ENCODE data around the gene OR6B1.

Gene OR6B1

GRCh38 chr7:143992670-143993069, 7.5 kb upstream of the OR6B1 start:
- Histone ChIP-seq H4K20me1 (ENCODE audit: insufficient read depth, low read length, poor library complexity, severe bottlenecking) (no peaks in the 10 kb centered on the region), H3F3A (ENCODE audit: low read depth) (no peaks in the 10 kb centered on the region), H3K79me2 (ENCODE audit: insufficient read depth, low read length) (no peaks in the 10 kb centered on the region), H3K4me1 (ENCODE audit: insufficient read depth, low read length, poor library complexity, severe bottlenecking) (no peaks in the 10 kb centered on the region), H3K4me3 (ENCODE audit: low read length, poor library complexity, severe bottlenecking) (no peak overlapping the region), H3K36me3 (ENCODE audit: insufficient read depth, low read length) (no peaks in the 10 kb centered on the region), H3K27me3 (ENCODE audit: insufficient read depth, low read length, poor library complexity, severe bottlenecking) (no peaks in the 10 kb centered on the region), H3K4me2 (ENCODE audit: low read depth, low read length, poor library complexity, severe bottlenecking) (no peak overlapping the region), H3K9ac (ENCODE audit: low read depth, low read length, poor library complexity, severe bottlenecking) (no peak overlapping the region), H3K9me2 (replicated peaks; ENCODE audit: low read depth, low read length) (no peaks in the 10 kb centered on the region), H3K9me3 (ENCODE audit: insufficient read depth, low read depth, low read length) (no peaks in the 10 kb centered on the region), H2AFZ (ENCODE audit: low read length) (no peak overlapping the region)
- no peak for TF ChIP-seq CTCF (conservative IDR thresholded peaks at IDR 0.05; ENCODE audit: low read length)

- no peak overlapping the region for H3K4me2 ChIP-seq (ENCODE audit: low read depth, low read length, poor library complexity, severe bottlenecking)
- no peaks in the 10 kb centered on the region for H3F3A ChIP-seq (ENCODE audit: low read depth)
- no peak overlapping the region for H3K9ac ChIP-seq (ENCODE audit: low read depth, low read length, poor library complexity, severe bottlenecking)
- no peaks in the 10 kb centered on the region for H3K27me3 ChIP-seq (ENCODE audit: insufficient read depth, low read length, poor library complexity, severe bottlenecking)
- H3K4me3 ChIP-seq (ENCODE audit: low read length, poor library complexity, severe bottlenecking), result no peak overlapping the region
- H3K9me2 ChIP-seq (replicated peaks; ENCODE audit: low read depth, low read length), result no peaks in the 10 kb centered on the region
- no peaks in the 10 kb centered on the region for H4K20me1 ChIP-seq (ENCODE audit: insufficient read depth, low read length, poor library complexity, severe bottlenecking)
- no peak overlapping the region for H2AFZ ChIP-seq (ENCODE audit: low read length)
- no peaks in the 10 kb centered on the region for H3K36me3 ChIP-seq (ENCODE audit: insufficient read depth, low read length)
- TF ChIP-seq EZH2phosphoT487 (IDR thresholded peaks at IDR 0.05; ENCODE audit: borderline replicate concordance) (no peak), CTCF (conservative IDR thresholded peaks at IDR 0.05; ENCODE audit: low read length) (no peak)
- H3K9me3 ChIP-seq (ENCODE audit: insufficient read depth, low read depth, low read length), result no peaks in the 10 kb centered on the region
- no peaks in the 10 kb centered on the region for H3K4me1 ChIP-seq (ENCODE audit: insufficient read depth, low read length, poor library complexity, severe bottlenecking)
- H3K79me2 ChIP-seq (ENCODE audit: insufficient read depth, low read length), result no peaks in the 10 kb centered on the region
Measured at GRCh38 chr7:143993924-143994323, 6.2 kb upstream of the OR6B1 start.

GRCh38 chr7:144001543-144001942, 1.4 kb downstream of the OR6B1 start:
- Histone ChIP-seq H3F3A (ENCODE audit: low read depth) (no peaks in the 10 kb centered on the region), H3K36me3 (ENCODE audit: insufficient read depth, low read length) (no peaks in the 10 kb centered on the region), H2AFZ (ENCODE audit: low read length) (no peak overlapping the region), H3K27me3 (ENCODE audit: insufficient read depth, low read length, poor library complexity, severe bottlenecking) (no peaks in the 10 kb centered on the region), H4K20me1 (ENCODE audit: insufficient read depth, low read length, poor library complexity, severe bottlenecking) (no peaks in the 10 kb centered on the region), H3K4me3 (ENCODE audit: low read length, poor library complexity, severe bottlenecking) (no peak overlapping the region), H3K4me1 (ENCODE audit: insufficient read depth, low read length, poor library complexity, severe bottlenecking) (no peaks in the 10 kb centered on the region), H3K79me2 (ENCODE audit: insufficient read depth, low read length) (no peaks in the 10 kb centered on the region), H3K9me3 (ENCODE audit: insufficient read depth, low read depth, low read length) (no peaks in the 10 kb centered on the region), H3K9me2 (replicated peaks; ENCODE audit: low read depth, low read length) (no peaks in the 10 kb centered on the region), H3K9ac (ENCODE audit: low read depth, low read length, poor library complexity, severe bottlenecking) (no peak overlapping the region), H3K4me2 (ENCODE audit: low read depth, low read length, poor library complexity, severe bottlenecking) (no peak overlapping the region)
- no peak for TF ChIP-seq CTCF (conservative IDR thresholded peaks at IDR 0.05; ENCODE audit: low read length)
- no peak for TF ChIP-seq EZH2phosphoT487 (IDR thresholded peaks at IDR 0.05; ENCODE audit: borderline replicate concordance)
